Right kidney (tissue), 1 donor: ENCODE results near the gene FUT8.
"Not testable (repeated sequence)": the region's sequence is repeated elsewhere in the genome, so short reads cannot be mapped to it uniquely, and the experiment has no call there.

ENCODE experiments used
- DNase-seq: peaks from one replicate; pipeline ENCODE4 v3.0.0-alpha.2; 2016

Gene FUT8

GRCh38 chr14:65717384-65717915, 304.9 kb downstream of the FUT8 start:
- DNase-seq = not testable (repeated sequence)

- DNase-seq = no peak
Observed at GRCh38 chr14:65718629-65719028, 306.1 kb downstream of the FUT8 start.

- DNase-seq = no peak
Observed at GRCh38 chr14:65720171-65720570, 307.6 kb downstream of the FUT8 start.

GRCh38 chr14:65720743-65721142, 308.2 kb downstream of the FUT8 start:
- DNase-seq = no peak

GRCh38 chr14:65723348-65723747, 310.8 kb downstream of the FUT8 start:
- no peak for DNase-seq

- DNase-seq = no peak
Observed at GRCh38 chr14:65728604-65729003, 316.1 kb downstream of the FUT8 start.

- no peak for DNase-seq
Observed at GRCh38 chr14:65729566-65729965, 317.0 kb downstream of the FUT8 start.

- no peak for DNase-seq
Observed at GRCh38 chr14:65731933-65732506, 319.5 kb downstream of the FUT8 start.

- no peak for DNase-seq
Observed at GRCh38 chr14:65738339-65738738, 325.8 kb downstream of the FUT8 start.

- DNase-seq = no peak
Observed at GRCh38 chr14:65745396-65746190, 333.1 kb downstream of the FUT8 start.

GRCh38 chr14:65748796-65749195, 336.3 kb downstream of the FUT8 start:
- DNase-seq = no peak

- no peak for DNase-seq
Observed at GRCh38 chr14:65749287-65749686, 336.8 kb downstream of the FUT8 start.

GRCh38 chr14:65750906-65751305, 338.4 kb downstream of the FUT8 start:
- no peak for DNase-seq

- no peak for DNase-seq
Observed at GRCh38 chr14:65751510-65751909, 339.0 kb downstream of the FUT8 start.

GRCh38 chr14:65753061-65753460, 340.5 kb downstream of the FUT8 start:
- DNase-seq = no peak

- no peak for DNase-seq
Observed at GRCh38 chr14:65755331-65755730, 342.8 kb downstream of the FUT8 start.

- no peak for DNase-seq
Observed at GRCh38 chr14:65756880-65757279, 344.4 kb downstream of the FUT8 start.

GRCh38 chr14:65769151-65769550, 356.6 kb downstream of the FUT8 start:
- no peak for DNase-seq

GRCh38 chr14:65770681-65771080, 358.2 kb downstream of the FUT8 start:
- no peak for DNase-seq

GRCh38 chr14:65771271-65771670, 358.7 kb downstream of the FUT8 start:
- DNase-seq = no peak

- DNase-seq = no peak
Observed at GRCh38 chr14:65772466-65772865, 359.9 kb downstream of the FUT8 start.

- no peak for DNase-seq
Observed at GRCh38 chr14:65772921-65773574, 360.5 kb downstream of the FUT8 start.

- DNase-seq = no peak
Observed at GRCh38 chr14:65774041-65774440, 361.5 kb downstream of the FUT8 start.
